ENCODE measurements around the gene RNF224. TPM values are rescaled to one million over a fixed set of nuclear protein-coding genes. Genes with fewer than 3 reads are reported as not detected.

Gene RNF224
- total RNA-seq, 1 experiment from 2014 or later = 0.30 TPM

GRCh38 chr9:137225699-137226331 is 1.5 kb upstream of the RNF224 start:
- H3K9ac ChIP-seq (ENCODE audit: low read length) = peak overlapping the region; percentile 97
- POLR2A ChIA-PET = interaction anchor here (1.1 to 2.5 kb wide), 6 partner anchors 9 to 63 kb away, joined by 3 to 16 read pairs (median 6); partner anchors contain the start of genes ANAPC2, SSNA1, TPRN and TUBB4B
- H4K20me1 ChIP-seq (ENCODE audit: insufficient read depth) = no peaks in the 10 kb centered on the region
- no peaks in the 10 kb centered on the region for H3K9me2 ChIP-seq (ENCODE audit: insufficient read depth)
- BruUV-seq (replicated peaks) = no TSS peak
- H3K4me2 ChIP-seq (ENCODE audit: low read length) = peak overlapping the region; percentile 99
- H2AFZ ChIP-seq (ENCODE audit: low read depth, low read length, poor library complexity, severe bottlenecking) = no peak overlapping the region
- H3K27ac ChIP-seq (ENCODE audit: low read depth, low read length) = peak overlapping the region; percentile 88
- intact Hi-C loops (cut with micrococcal nuclease) = loop anchor here (5.0 to 10.0 kb wide), 3 partner anchors 39 to 441 kb away; partner anchors contain the start of genes ANAPC2, NPDC1 and SSNA1
- no peaks in the 10 kb centered on the region for H3K9me3 ChIP-seq (ENCODE audit: control insufficient read depth in 1 of 2, insufficient read depth in 1 of 2, low read depth in 1 of 2, low read length in 2 of 2)
- RAD21 ChIA-PET (ENCODE audit: low non-redundant PET in 1 of 2, low total read pairs in 2 of 2, uncharacterized antibody in 2 of 2, unreplicated experiment in 2 of 2) = interaction anchor here (1.8 to 1.9 kb wide), 2 partner anchors 37 kb away, joined by 7 to 9 read pairs; partner anchors contain the start of genes ANAPC2 (in 2 of the 2) and SSNA1 (in 2 of the 2)
- no peaks in the 10 kb centered on the region for H3K27me3 ChIP-seq (ENCODE audit: insufficient read depth, low read length)
- no peak for ATAC-seq
- CTCF ChIA-PET = interaction anchor here (1.2 to 4.7 kb wide), 6 partner anchors 12 to 197 kb away, joined by 4 to 43 read pairs (median 14); partner anchors contain the start of genes ANAPC2 and SSNA1
- TF ChIP-seq EZH2phosphoT487 (IDR thresholded peaks at IDR 0.05; ENCODE audit: borderline replicate concordance) = no peak
- no peak for TF ChIP-seq YY1 (IDR thresholded peaks at IDR 0.05; ENCODE audit: extremely low read depth, insufficient replicate concordance, low read depth, low read length)
- no peak for TF ChIP-seq SRF (IDR thresholded peaks at IDR 0.05; ENCODE audit: low read depth)
- no peak for TF ChIP-seq RAD21 (IDR thresholded peaks at IDR 0.05; ENCODE audit: low read depth)
- TF ChIP-seq ZBTB33 (IDR thresholded peaks at IDR 0.05; ENCODE audit: extremely low read depth, insufficient replicate concordance, low read length) = no peak
- TF ChIP-seq ZNF274 (IDR thresholded peaks at IDR 0.05; ENCODE audit: low read depth, low read length) = no peak
- no peak for TF ChIP-seq JUND (IDR thresholded peaks at IDR 0.05)
- TF ChIP-seq EGR1 (IDR thresholded peaks at IDR 0.05; ENCODE audit: low read depth) = no peak
- no peak for TF ChIP-seq EZH2 (IDR thresholded peaks at IDR 0.05)
- TF ChIP-seq MAX (IDR thresholded peaks at IDR 0.05) = no peak
- no peak for TF ChIP-seq ATF3 (IDR thresholded peaks at IDR 0.05)
- TF ChIP-seq ELF1 (IDR thresholded peaks at IDR 0.05; ENCODE audit: borderline replicate concordance, low read depth) = no peak
- no peak for TF ChIP-seq SP1 (IDR thresholded peaks at IDR 0.05; ENCODE audit: low read depth)
- TF ChIP-seq FOSL1 (IDR thresholded peaks at IDR 0.05; ENCODE audit: low read depth) = no peak
- H3K79me2 ChIP-seq (ENCODE audit: insufficient read depth, low read length) = no peaks in the 10 kb centered on the region
- H3K36me3 ChIP-seq (ENCODE audit: control insufficient read depth in 1 of 2, insufficient read depth in 2 of 2, low read length in 2 of 2) = no peaks in the 10 kb centered on the region
- H3K4me1 ChIP-seq (ENCODE audit: control insufficient read depth in 1 of 2, insufficient read depth in 2 of 2, low read length in 2 of 2) = peaks cover 44 to 72% of the 10 kb centered on the region in 2 experiments
- no peak overlapping the region for H3K4me3 ChIP-seq (replicated peaks in 1 of 2; ENCODE audit: low read depth in 1 of 2, low read length in 2 of 2)
- no peak for DNase-seq (ENCODE audit: low read depth, low spot score)

All from HCT116 (cell line).